HFFc6 (cell line): ENCODE data around the gene ALAS1. TPM values are rescaled to one million over a fixed set of nuclear protein-coding genes. Genes with fewer than 3 reads are reported as not detected.

Experiments
- DNase-seq: peaks from one replicate; pipeline ENCODE4 v3.0.0-alpha.2; 2018
- H3K27ac Mint-ChIP-seq: 2 replicates; pipeline ENCODE4 v1.8.0; 2020; ENCODE audit warnings: mild to moderate bottlenecking, mixed read lengths
- H3K27me3 Mint-ChIP-seq: 2 replicates; pipeline ENCODE4 v1.8.0; 2021; ENCODE audit warnings: mild to moderate bottlenecking, moderate library complexity, mixed read lengths; ENCODE audit not compliant: insufficient read depth
- H3K36me3 Mint-ChIP-seq: 2 replicates; pipeline ENCODE4 v1.8.0; 2021; ENCODE audit warnings: low read depth, mixed read lengths
- H3K4me1 Mint-ChIP-seq: 2 replicates; pipeline ENCODE4 v1.8.0; 2020; ENCODE audit warnings: low read depth, mixed read lengths
- H3K4me3 Mint-ChIP-seq: 2 replicates; pipeline ENCODE4 v1.8.0; 2020; ENCODE audit warnings: mild to moderate bottlenecking, moderate library complexity, mixed read lengths
- H3K9me3 Mint-ChIP-seq: 2 replicates; pipeline ENCODE4 v1.8.0; 2020; ENCODE audit warnings: mild to moderate bottlenecking, mixed read lengths
- CTCF ChIP-seq: fragments of 200-600 bp; sonication (generic); IDR thresholded peaks from 2 replicates; pipeline ENCODE4 v1.5.0; 2021; ENCODE audit warnings: antibody characterized with exemption, mild to moderate bottlenecking
- total RNA-seq, 6 experiments: library from RNA; stranded (reverse); fragmentation: NEBNext Ultra II Directional; extraction: Animal tissue kit (Norgen Biotek cat#: 25700); gene quantifications; 2 replicates in 1 of 6; 3 replicates in 5 of 6; pipeline ENCODE4 v1.2.3, GENCODE V29; 2021

The ALAS1 gene
- total RNA-seq, 6 experiments from 2014 or later = 31.5 to 39.1 (median 35.1) TPM

- H3K4me1 Mint-ChIP-seq = peaks cover 6% of the 10 kb centered on the region; the same call in 1 of the 2 replicates
- no peaks in the 10 kb centered on the region; the same call in 1 of the 2 replicates for H3K27me3 Mint-ChIP-seq
- H3K9me3 Mint-ChIP-seq = no peaks in the 10 kb centered on the region
- H3K36me3 Mint-ChIP-seq = peaks cover 6% of the 10 kb centered on the region; the same call in 1 of the 2 replicates
- peak; percentile 98 for TF ChIP-seq CTCF
- no peak overlapping the region for H3K27ac Mint-ChIP-seq
- no peak overlapping the region for H3K4me3 Mint-ChIP-seq
- peak; percentile 40 for DNase-seq
Measured at GRCh38 chr3:52231502-52232278, 33.7 kb downstream of the ALAS1 start.

- TF ChIP-seq CTCF = peak; percentile 28; the same call in 1 of the 2 replicates
- Mint-ChIP-seq H3K36me3 (peaks cover 6% of the 10 kb centered on the region; the same call in 1 of the 2 replicates), H3K4me3 (no peak overlapping the region), H3K27me3 (no peaks in the 10 kb centered on the region; the same call in 1 of the 2 replicates), H3K27ac (no peak overlapping the region), H3K4me1 (peaks cover 13% of the 10 kb centered on the region; the same call in 1 of the 2 replicates), H3K9me3 (no peaks in the 10 kb centered on the region)
- no peak for DNase-seq
Measured at GRCh38 chr3:52232279-52233107, 34.5 kb downstream of the ALAS1 start.

- no peaks in the 10 kb centered on the region; the same call in 1 of the 2 replicates for H3K27me3 Mint-ChIP-seq
- TF ChIP-seq CTCF = no peak
- H3K4me3 Mint-ChIP-seq = no peak overlapping the region
- peaks cover 19% of the 10 kb centered on the region for H3K4me1 Mint-ChIP-seq
- H3K9me3 Mint-ChIP-seq = no peaks in the 10 kb centered on the region
- H3K36me3 Mint-ChIP-seq = peaks cover 6% of the 10 kb centered on the region; the same call in 1 of the 2 replicates
- no peak for DNase-seq
- no peak overlapping the region for H3K27ac Mint-ChIP-seq
Measured at GRCh38 chr3:52233108-52233591, 35.2 kb downstream of the ALAS1 start.

GRCh38 chr3:52233968-52234367 lies 36.0 kb downstream of the ALAS1 start:
- Mint-ChIP-seq H3K4me1 (peaks cover 23% of the 10 kb centered on the region), H3K27me3 (peaks cover 1% of the 10 kb centered on the region), H3K4me3 (no peak overlapping the region), H3K27ac (no peak overlapping the region), H3K9me3 (no peaks in the 10 kb centered on the region), H3K36me3 (peaks cover 6% of the 10 kb centered on the region; the same call in 1 of the 2 replicates)
- no peak for DNase-seq
- no peak for TF ChIP-seq CTCF
